K562 (cell line): ENCODE data around the gene CCNQ.

Source experiments
- EZH2 ChIP-seq: IDR thresholded peaks from 2 replicates; pipeline ENCODE4 v1.6.1; 2012; ENCODE audit warnings: low read depth, mild to moderate bottlenecking, inconsistent platforms, low read length, borderline replicate concordance
- JUN ChIP-seq, 2 experiments: sonication (generic) in 1 of 2; formaldehyde crosslinking in 1 of 2; IDR thresholded peaks; 2 replicates each; pipeline versions ENCODE4 v1.6.1 to v1.8.0; 2012 to 2022; ENCODE audit warnings: borderline replicate concordance in 2 of 2, mild to moderate bottlenecking in 2 of 2, improper control_type of control experiment in 1 of 2, low read depth in 1 of 2, low read length in 1 of 2, missing genetic modification reagents in 1 of 2
- MEF2A ChIP-seq: IDR thresholded peaks from 2 replicates; pipeline ENCODE4 v1.6.1; 2011; ENCODE audit warnings: low read depth, mild to moderate bottlenecking, low read length, moderate library complexity; ENCODE audit not compliant: control insufficient read depth
- POLR2AphosphoS5 ChIP-seq: IDR thresholded peaks from 2 replicates; pipeline ENCODE4 v1.6.1; 2011; ENCODE audit warnings: mild to moderate bottlenecking, low read depth, low read length, moderate library complexity; ENCODE audit not compliant: control insufficient read depth, insufficient read depth
- PRMT5 ChIP-seq: sonication (generic); formaldehyde crosslinking; IDR thresholded peaks from 2 replicates; pipeline ENCODE4 v1.5.0; 2020; ENCODE audit warnings: missing genetic modification reagents
- SREBF1 ChIP-seq: fragments of 150-350 bp; IDR thresholded peaks from 2 replicates; pipeline ENCODE4 v1.6.1; 2014; ENCODE audit warnings: antibody characterized with exemption, low read depth, low read length, borderline replicate concordance
- ZNF551 ChIP-seq: fragments of 250-450 bp; sonication (Bioruptor Pico); IDR thresholded peaks from 2 replicates; pipeline ENCODE4 v1.5.0; 2021; ENCODE audit warnings: mild to moderate bottlenecking, moderate library complexity
- ZNF696 ChIP-seq: fragments of 250-450 bp; sonication (Bioruptor Pico); conservative IDR thresholded peaks from 2 replicates; pipeline ENCODE4 v1.4.0; 2020; ENCODE audit warnings: mild to moderate bottlenecking, moderate library complexity
- ZNF77 ChIP-seq: fragments of 250-450 bp; sonication (Bioruptor Pico); IDR thresholded peaks from 2 replicates; pipeline ENCODE4 v1.5.0; 2020
- TF ChIP-seq, protein P1 (sequence below), 3 experiments: IDR thresholded peaks in 2 of 3; conservative IDR thresholded peaks in 1 of 3; 2 replicates each; pipeline ENCODE4 v1.5.1; 2011 to 2012; ENCODE audit warnings: low read length in 3 of 3, mild to moderate bottlenecking in 3 of 3, control low read depth in 2 of 3, improper control_type of control experiment in 1 of 3, inconsistent platforms in 1 of 3, low read depth in 1 of 3, mixed read lengths in 1 of 3, moderate library complexity in 1 of 3; ENCODE audit not compliant: insufficient read depth in 2 of 3

GRCh38 chrX:153564047-153564606, 34.8 kb downstream of the CCNQ start:
- TF ChIP-seq, protein P1, sequence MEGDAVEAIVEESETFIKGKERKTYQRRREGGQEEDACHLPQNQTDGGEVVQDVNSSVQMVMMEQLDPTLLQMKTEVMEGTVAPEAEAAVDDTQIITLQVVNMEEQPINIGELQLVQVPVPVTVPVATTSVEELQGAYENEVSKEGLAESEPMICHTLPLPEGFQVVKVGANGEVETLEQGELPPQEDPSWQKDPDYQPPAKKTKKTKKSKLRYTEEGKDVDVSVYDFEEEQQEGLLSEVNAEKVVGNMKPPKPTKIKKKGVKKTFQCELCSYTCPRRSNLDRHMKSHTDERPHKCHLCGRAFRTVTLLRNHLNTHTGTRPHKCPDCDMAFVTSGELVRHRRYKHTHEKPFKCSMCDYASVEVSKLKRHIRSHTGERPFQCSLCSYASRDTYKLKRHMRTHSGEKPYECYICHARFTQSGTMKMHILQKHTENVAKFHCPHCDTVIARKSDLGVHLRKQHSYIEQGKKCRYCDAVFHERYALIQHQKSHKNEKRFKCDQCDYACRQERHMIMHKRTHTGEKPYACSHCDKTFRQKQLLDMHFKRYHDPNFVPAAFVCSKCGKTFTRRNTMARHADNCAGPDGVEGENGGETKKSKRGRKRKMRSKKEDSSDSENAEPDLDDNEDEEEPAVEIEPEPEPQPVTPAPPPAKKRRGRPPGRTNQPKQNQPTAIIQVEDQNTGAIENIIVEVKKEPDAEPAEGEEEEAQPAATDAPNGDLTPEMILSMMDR (IDR thresholded peaks at IDR 0.05 in 2 of 3, conservative IDR thresholded peaks at IDR 0.05 in 1 of 3; ENCODE audit: insufficient read depth in 2 of 3, low read depth in 1 of 3, low read length in 3 of 3) = no peak
- no peak for TF ChIP-seq ZNF77 (CRISPR knock-in tag)
- TF ChIP-seq POLR2AphosphoS5 = no peak
- TF ChIP-seq MEF2A = no peak
- TF ChIP-seq EZH2 = no peak
- TF ChIP-seq JUN (IDR thresholded peaks at IDR 0.05; ENCODE audit: borderline replicate concordance, low read depth, low read length) = no peak
- TF ChIP-seq JUN (CRISPR knock-in tag; IDR thresholded peaks at IDR 0.05; ENCODE audit: borderline replicate concordance) = no peak
- TF ChIP-seq SREBF1 = no peak
- TF ChIP-seq ZNF696 (CRISPR knock-in tag) = no peak
- TF ChIP-seq PRMT5 (CRISPR knock-in tag) = no peak
- no peak for TF ChIP-seq ZNF551 (CRISPR knock-in tag)
